ENCODE data around the gene GJC1. TPM values are rescaled to one million over a fixed set of nuclear protein-coding genes. Genes with fewer than 3 reads are reported as not detected.

The GJC1 gene
- total RNA-seq: 10 to 100 TPM; 10.6 to 79.4 (median 50.2) TPM

GRCh38 chr17:44829523-44830358 is at the start of gene GJC1:
TSS of gene GJC1 (minus strand) at chr17:44830287. CDS start at chr17:44805817, 24,470 bp downstream.
- intact Hi-C loops (cut with DNase I; ENCODE audit: low total_unique reads): no loop called here
- H3K36me3 ChIP-seq: no peaks in the 10 kb centered on the region
- peak within 1 kb of the TSS; percentile 49 to 66 for H3K4me3 ChIP-seq
- H3K27me3 ChIP-seq: no peaks in the 10 kb centered on the region
- peak; percentile 50 to 60 for DNase-seq
- peak within 1 kb of the TSS; percentile 98 for H3K27ac ChIP-seq
- H3K9me3 ChIP-seq: no peaks in the 10 kb centered on the region
- TF ChIP-seq POLR2A (IDR thresholded peaks at IDR 0.05): peak; percentile 40 to 63
- TF ChIP-seq, protein P1, sequence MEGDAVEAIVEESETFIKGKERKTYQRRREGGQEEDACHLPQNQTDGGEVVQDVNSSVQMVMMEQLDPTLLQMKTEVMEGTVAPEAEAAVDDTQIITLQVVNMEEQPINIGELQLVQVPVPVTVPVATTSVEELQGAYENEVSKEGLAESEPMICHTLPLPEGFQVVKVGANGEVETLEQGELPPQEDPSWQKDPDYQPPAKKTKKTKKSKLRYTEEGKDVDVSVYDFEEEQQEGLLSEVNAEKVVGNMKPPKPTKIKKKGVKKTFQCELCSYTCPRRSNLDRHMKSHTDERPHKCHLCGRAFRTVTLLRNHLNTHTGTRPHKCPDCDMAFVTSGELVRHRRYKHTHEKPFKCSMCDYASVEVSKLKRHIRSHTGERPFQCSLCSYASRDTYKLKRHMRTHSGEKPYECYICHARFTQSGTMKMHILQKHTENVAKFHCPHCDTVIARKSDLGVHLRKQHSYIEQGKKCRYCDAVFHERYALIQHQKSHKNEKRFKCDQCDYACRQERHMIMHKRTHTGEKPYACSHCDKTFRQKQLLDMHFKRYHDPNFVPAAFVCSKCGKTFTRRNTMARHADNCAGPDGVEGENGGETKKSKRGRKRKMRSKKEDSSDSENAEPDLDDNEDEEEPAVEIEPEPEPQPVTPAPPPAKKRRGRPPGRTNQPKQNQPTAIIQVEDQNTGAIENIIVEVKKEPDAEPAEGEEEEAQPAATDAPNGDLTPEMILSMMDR (IDR thresholded peaks at IDR 0.05): no peak
- H3K4me1 ChIP-seq: no peaks in the 10 kb centered on the region

- Histone ChIP-seq H3K36me3 (no peaks in the 10 kb centered on the region), H3K27ac (no peak overlapping the region), H3K4me3 (no peak overlapping the region), H3K27me3 (no peaks in the 10 kb centered on the region), H3K4me1 (no peaks in the 10 kb centered on the region), H3K9me3 (no peaks in the 10 kb centered on the region)
- no peak for DNase-seq
- intact Hi-C loops (cut with DNase I; ENCODE audit: low total_unique reads): no loop called here
- no peak for TF ChIP-seq POLR2A (IDR thresholded peaks at IDR 0.05)
- TF ChIP-seq, protein P1 (IDR thresholded peaks at IDR 0.05): no peak
These were observed 49.3 kb upstream of the GJC1 start for GRCh38 chr17:44879376-44879775.

DNA sequence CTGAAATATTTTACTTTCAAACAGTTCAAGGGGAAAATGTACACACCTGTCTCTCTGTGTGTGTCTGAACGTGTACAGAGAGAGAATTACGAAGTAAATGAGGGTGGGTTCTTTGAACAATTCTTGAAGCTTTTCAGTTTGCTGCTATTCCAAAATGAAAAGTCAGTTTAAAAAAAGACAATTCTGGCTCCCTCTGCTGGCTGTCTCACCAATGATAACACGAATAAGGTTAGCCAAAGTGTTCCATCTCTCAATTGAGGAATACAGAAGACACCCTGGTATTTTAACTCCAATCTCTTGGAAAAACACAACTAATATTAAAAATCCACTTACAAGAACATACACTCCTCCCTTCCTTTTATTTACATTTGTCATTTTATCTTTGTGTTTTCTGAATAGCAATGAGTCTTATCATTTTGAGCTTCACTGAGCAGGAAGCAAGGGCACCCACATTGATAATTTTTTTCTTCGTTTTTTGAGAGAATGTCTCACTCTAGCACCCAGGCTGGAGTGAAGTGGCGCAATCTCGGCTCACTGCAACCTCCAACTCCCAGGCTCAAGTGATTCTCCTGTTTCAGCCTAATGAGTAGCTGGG is 48.6 kb upstream of the GJC1 start:
- H3K27me3 ChIP-seq: no peaks in the 10 kb centered on the region
- DNase-seq: peak in 1 of 2 donors; percentile 57
- no peaks in the 10 kb centered on the region for H3K36me3 ChIP-seq
- no peaks in the 10 kb centered on the region for H3K9me3 ChIP-seq
- intact Hi-C loops (cut with DNase I; ENCODE audit: low total_unique reads): no loop called here
- no peak for TF ChIP-seq POLR2A (IDR thresholded peaks at IDR 0.05)
- TF ChIP-seq, protein P1 (IDR thresholded peaks at IDR 0.05): peak; percentile 57 to 66 (median 64)
- no peaks in the 10 kb centered on the region for H3K4me1 ChIP-seq
- no peak overlapping the region for H3K4me3 ChIP-seq
- H3K27ac ChIP-seq: no peak overlapping the region

DNA sequence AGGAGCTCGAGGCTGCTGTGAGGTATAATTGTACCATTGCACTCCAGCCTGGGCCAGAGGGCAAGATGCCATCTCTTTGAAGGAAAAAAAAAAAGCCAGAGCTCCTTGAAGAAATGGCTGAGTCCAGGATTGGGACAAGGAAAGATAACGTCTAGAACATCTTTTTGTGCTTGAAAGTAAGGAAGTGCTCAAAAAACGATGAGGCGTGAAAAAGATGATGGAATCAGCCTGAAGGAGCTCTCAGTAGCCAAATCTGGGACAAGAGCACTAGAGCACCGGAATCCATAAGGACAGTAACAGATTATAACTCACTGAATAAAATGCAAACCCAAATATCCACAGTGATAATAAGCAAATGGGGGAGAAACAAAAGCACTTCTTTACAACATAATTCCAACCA is 47.0 kb upstream of the GJC1 start:
- Histone ChIP-seq H3K27ac (no peak overlapping the region), H3K27me3 (no peaks in the 10 kb centered on the region), H3K36me3 (no peaks in the 10 kb centered on the region), H3K4me1 (no peaks in the 10 kb centered on the region), H3K9me3 (no peaks in the 10 kb centered on the region), H3K4me3 (no peak overlapping the region)
- no peak for DNase-seq
- intact Hi-C loops (cut with DNase I; ENCODE audit: low total_unique reads): no loop called here
- no peak for TF ChIP-seq POLR2A (IDR thresholded peaks at IDR 0.05)
- TF ChIP-seq, protein P1 (IDR thresholded peaks at IDR 0.05): no peak

GRCh38 chr17:44875761-44876160 is 45.7 kb upstream of the GJC1 start:
- H3K36me3 ChIP-seq: no peaks in the 10 kb centered on the region
- no peak for TF ChIP-seq POLR2A (IDR thresholded peaks at IDR 0.05)
- TF ChIP-seq, protein P1 (IDR thresholded peaks at IDR 0.05): no peak
- H3K9me3 ChIP-seq: no peaks in the 10 kb centered on the region
- intact Hi-C loops (cut with DNase I; ENCODE audit: low total_unique reads): no loop called here
- H3K27ac ChIP-seq: no peak overlapping the region
- no peak for DNase-seq
- H3K4me1 ChIP-seq: no peaks in the 10 kb centered on the region
- no peaks in the 10 kb centered on the region for H3K27me3 ChIP-seq
- H3K4me3 ChIP-seq: no peak overlapping the region
